ENCODE data around the gene EGLN2. TPM values are rescaled to one million over a fixed set of nuclear protein-coding genes. Genes with fewer than 3 reads are reported as not detected.

The EGLN2 gene
- total and polyA plus RNA-seq, 2 of the 4 experiments (the other 2 are of a cell fraction): 54.1 to 60.2 TPM

- Histone ChIP-seq H3K4me1 (ENCODE audit: control insufficient read depth, insufficient read depth, low read length) (peaks cover 6% of the 10 kb centered on the region), H3K79me1 (ENCODE audit: low read depth in 1 of 2, low read length in 2 of 2) (peaks cover 8 to 18% of the 10 kb centered on the region in 2 experiments; a peak in 3 of 4 replicates), H3K14ac (replicated peaks; ENCODE audit: low read depth, low read length) (peak overlapping the region; percentile 42), H2BK120ac (ENCODE audit: low read depth, low read length) (no peak overlapping the region), H4K20me1 (ENCODE audit: insufficient read depth, low read length) (peaks cover 9% of the 10 kb centered on the region; the same call in 1 of the 2 replicates), H3K9me1 (ENCODE audit: insufficient read depth, low read length) (peaks cover 10% of the 10 kb centered on the region), H3K23ac (ENCODE audit: low read depth, low read length) (peak overlapping the region; percentile 31), H3K18ac (ENCODE audit: low read depth, low read length) (no peak overlapping the region), H2BK5ac (ENCODE audit: low read depth, low read length, poor library complexity, severe bottlenecking) (no peak overlapping the region), H3K36me3 (ENCODE audit: control insufficient read depth, insufficient read depth, low read length) (no peaks in the 10 kb centered on the region; the same call in 1 of the 2 replicates), H4K91ac (ENCODE audit: insufficient read depth, low read depth, low read length) (no peak overlapping the region), H2AFZ (replicated peaks; ENCODE audit: low read length, poor library complexity) (peak overlapping the region; percentile 98), H2BK20ac (ENCODE audit: low read depth, low read length) (no peak overlapping the region), H3K27ac (ENCODE audit: insufficient read depth, low read length) (peak overlapping the region; percentile 8; the same call in 1 of the 2 replicates), H3K4me3 (ENCODE audit: insufficient read depth, low read depth, low read length) (peak overlapping the region; percentile 74), H4K8ac (ENCODE audit: low read depth in 2 of 2, low read length in 2 of 2) (peak overlapping the region; percentile 17 to 59; a peak in 3 of 4 replicates), H3K9ac (ENCODE audit: low read depth, low read length) (peak overlapping the region; percentile 47), H3K4me2 (ENCODE audit: low read depth, low read length) (peak overlapping the region; percentile 86), H2AK9ac (replicated peaks; ENCODE audit: low read depth, low read length, poor library complexity) (peak overlapping the region; percentile 73), H3K27me3 (ENCODE audit: control insufficient read depth, insufficient read depth, low read length) (no peaks in the 10 kb centered on the region), H4K5ac (ENCODE audit: low read depth, low read length) (no peak overlapping the region), H2AK5ac (ENCODE audit: low read depth, low read length) (peak overlapping the region; percentile 77; the same call in 1 of the 2 replicates), H3K9me3 (ENCODE audit: control insufficient read depth, insufficient read depth, low read length) (no peaks in the 10 kb centered on the region), H3K4ac (ENCODE audit: low read depth, low read length) (peak overlapping the region; percentile 17; the same call in 1 of the 2 replicates), H2BK15ac (ENCODE audit: low read depth, low read length) (no peak overlapping the region), H3K56ac (ENCODE audit: extremely low read depth, insufficient read depth, low read length) (no peak overlapping the region)
- 8% methylated on average over 6 of the region's 7 CpGs; no CpG with 5 or more reads in 1 of the 2 experiments for WGBS, 2 experiments (ENCODE audit: extremely low coverage in 2 of 2, insufficient read length in 1 of 2)
- DNase-seq: peak; percentile 29
- intact Hi-C loops (cut with micrococcal nuclease) (loop anchor here (2.0 kb wide), 1 partner anchor 28 kb away; the partner anchor contains the start of genes ACTMAP and SNRPA), in situ Hi-C loops (cut with MboI; ENCODE audit: low sequenced_read_pairs) (no loop called here), dilution Hi-C loops (cut with HindIII; ENCODE audit: low sequenced_read_pairs, unreplicated experiment) (no loop called here)
- TF ChIP-seq RFX5 (IDR thresholded peaks at IDR 0.05; ENCODE audit: low read depth, low read length): 0 out of 2 replicates have a peak, but pooled peaks have one; percentile 1
- TF ChIP-seq USF2 (IDR thresholded peaks at IDR 0.05; ENCODE audit: low read depth, low read length): no peak
- ChIA-PET CTCF (interaction anchor here (0.5 to 2.0 kb wide), 6 partner anchors 12 to 485 kb away, joined by 3 to 6 read pairs (median 3); partner anchors contain the start of genes EGLN2 and HNRNPUL1), POLR2A (ENCODE audit: unreplicated experiment) (no interaction called here)
- no TSS peak for BruUV-seq (replicated peaks)
- ATAC-seq (ENCODE audit: low read depth): no peak
Observed at GRCh38 chr19:40778706-40779284, 20.2 kb upstream of the EGLN2 start.
